HepG2 (cell line): ENCODE measurements around the gene LRRC45. TPM values are rescaled to one million over a fixed set of nuclear protein-coding genes. Genes with fewer than 3 reads are reported as not detected.

Experiments
- AGO1 ChIP-seq: fragments of 200-400 bp; formaldehyde crosslinking; IDR thresholded peaks from 2 replicates; pipeline ENCODE4 v1.6.1; 2017; ENCODE audit warnings: mild to moderate bottlenecking, low read depth, low read length, moderate library complexity; ENCODE audit not compliant: poor library complexity, severe bottlenecking
- ATF7-NPFF ChIP-seq: sonication (generic); formaldehyde crosslinking; IDR thresholded peaks from 2 replicates; pipeline ENCODE4 v1.8.1; 2023; ENCODE audit warnings: mild to moderate bottlenecking, low read depth, missing genetic modification reagents, moderate library complexity
- FOXM1 ChIP-seq: sonication (generic); formaldehyde crosslinking; IDR thresholded peaks from 2 replicates; pipeline ENCODE4 v1.5.0; 2020; ENCODE audit warnings: missing genetic modification reagents
- HNRNPLL ChIP-seq: fragments of 200-400 bp; formaldehyde crosslinking; IDR thresholded peaks from 2 replicates; pipeline ENCODE4 v1.6.1; 2017; ENCODE audit warnings: mild to moderate bottlenecking, low read depth, low read length; ENCODE audit not compliant: poor library complexity, severe bottlenecking
- KLF11 ChIP-seq: IDR thresholded peaks from 2 replicates; pipeline ENCODE4 v1.6.1; 2016; ENCODE audit warnings: missing compliant biosample characterization
- MTA1 ChIP-seq: sonication (generic); formaldehyde crosslinking; IDR thresholded peaks from 2 replicates; pipeline ENCODE4 v1.4.0; 2020; ENCODE audit warnings: missing genetic modification reagents, mild to moderate bottlenecking, borderline replicate concordance
- MTF2 ChIP-seq: sonication (generic); formaldehyde crosslinking; IDR thresholded peaks from 2 replicates; pipeline ENCODE4 v1.5.0; 2020; ENCODE audit warnings: missing genetic modification reagents, borderline replicate concordance
- PTBP1 ChIP-seq: fragments of 200-400 bp; formaldehyde crosslinking; IDR thresholded peaks from 2 replicates; pipeline ENCODE4 v1.6.1; 2018; ENCODE audit warnings: low read length, low read depth; ENCODE audit not compliant: poor library complexity, severe bottlenecking
- RBFOX2 ChIP-seq: fragments of 200-400 bp; formaldehyde crosslinking; IDR thresholded peaks from 2 replicates; pipeline ENCODE4 v1.6.1; 2017; ENCODE audit warnings: low read depth, mild to moderate bottlenecking, low read length
- RBM39 ChIP-seq: fragments of 200-400 bp; formaldehyde crosslinking; IDR thresholded peaks from one replicate; pipeline ENCODE4 v1.6.1; 2018; ENCODE audit warnings: antibody characterized with exemption, mild to moderate bottlenecking, low read depth, low read length; ENCODE audit not compliant: poor library complexity, severe bottlenecking
- RFXAP ChIP-seq: sonication (generic); formaldehyde crosslinking; IDR thresholded peaks from 2 replicates; pipeline ENCODE4 v1.4.0; 2020; ENCODE audit warnings: missing genetic modification reagents, borderline replicate concordance
- TBX2 ChIP-seq: sonication (generic); formaldehyde crosslinking; IDR thresholded peaks from 2 replicates; pipeline ENCODE4 v1.5.0; 2020; ENCODE audit warnings: missing genetic modification reagents, mild to moderate bottlenecking, borderline replicate concordance
- ZFP82 ChIP-seq: sonication (generic); formaldehyde crosslinking; IDR thresholded peaks from 2 replicates; pipeline ENCODE4 v1.5.1; 2020; ENCODE audit warnings: mild to moderate bottlenecking, missing genetic modification reagents, borderline replicate concordance
- ZIK1 ChIP-seq: sonication (generic); formaldehyde crosslinking; IDR thresholded peaks from 2 replicates; pipeline ENCODE4 v1.5.0; 2020; ENCODE audit warnings: mild to moderate bottlenecking, low read depth, missing genetic modification reagents, borderline replicate concordance
- ZNF20 ChIP-seq: sonication (generic); formaldehyde crosslinking; IDR thresholded peaks from 2 replicates; pipeline ENCODE4 v1.4.0; 2020; ENCODE audit warnings: mild to moderate bottlenecking, moderate library complexity, missing genetic modification reagents
- ZNF260 ChIP-seq: sonication (generic); formaldehyde crosslinking; IDR thresholded peaks from 2 replicates; pipeline ENCODE4 v1.4.0; 2020; ENCODE audit warnings: missing genetic modification reagents, low read depth, mild to moderate bottlenecking, borderline replicate concordance
- ZNF350 ChIP-seq: sonication (generic); formaldehyde crosslinking; IDR thresholded peaks from 2 replicates; pipeline ENCODE4 v1.4.0; 2020; ENCODE audit warnings: mild to moderate bottlenecking, low read depth, missing genetic modification reagents, borderline replicate concordance
- ZNF451 ChIP-seq: sonication (generic); formaldehyde crosslinking; IDR thresholded peaks from 2 replicates; pipeline ENCODE4 v1.5.0; 2020; ENCODE audit warnings: mild to moderate bottlenecking, missing genetic modification reagents
- ZNF501 ChIP-seq: sonication (generic); formaldehyde crosslinking; IDR thresholded peaks from 2 replicates; pipeline ENCODE4 v1.5.1; 2020; ENCODE audit warnings: mild to moderate bottlenecking, moderate library complexity, missing genetic modification reagents
- ZNF567 ChIP-seq: sonication (generic); formaldehyde crosslinking; IDR thresholded peaks from 2 replicates; pipeline ENCODE4 v1.8.1; 2023; ENCODE audit warnings: mild to moderate bottlenecking, missing genetic modification reagents, borderline replicate concordance
- ZNF737 ChIP-seq: sonication (generic); formaldehyde crosslinking; IDR thresholded peaks from 2 replicates; pipeline ENCODE4 v1.5.0; 2020; ENCODE audit warnings: missing genetic modification reagents, mild to moderate bottlenecking, borderline replicate concordance
- ZNF761 ChIP-seq: sonication (generic); formaldehyde crosslinking; conservative IDR thresholded peaks from 2 replicates; pipeline ENCODE4 v1.4.0; 2020; ENCODE audit warnings: mild to moderate bottlenecking, missing genetic modification reagents
- ZNF782 ChIP-seq: sonication (generic); formaldehyde crosslinking; IDR thresholded peaks from 2 replicates; pipeline ENCODE4 v1.4.0; 2020; ENCODE audit warnings: missing genetic modification reagents, mild to moderate bottlenecking, borderline replicate concordance
- ZZZ3 ChIP-seq: sonication (generic); formaldehyde crosslinking; IDR thresholded peaks from 2 replicates; pipeline ENCODE4 v1.4.0; 2020; ENCODE audit warnings: missing genetic modification reagents, mild to moderate bottlenecking, borderline replicate concordance
- polyA plus RNA-seq, 8 experiments: library from polyadenylated mRNA; depleted of rRNA in 3 of 8; stranded (reverse) in 7 of 8; unstranded in 1 of 8; fragments of >200 nt; fragmentation: Illumina TruSeq in 4 of 8; extraction: Trizol in 4 of 8; gene quantifications; 2 replicates each; pipeline versions ENCODE4 v1.2.1 to v1.2.3, GENCODE V29; 2011 to 2016; ENCODE audit warnings: low read depth in 4 of 8, missing spikeins in 1 of 8, mixed read lengths in 1 of 8; ENCODE audit not compliant: insufficient read depth in 1 of 8
- total RNA-seq, 5 experiments: library from RNA; depleted of rRNA; stranded (reverse); fragments of >200 nt; fragmentation: Illumina TruSeq; extraction: Trizol; gene quantifications; 2 replicates each; pipeline ENCODE4 v1.2.3, GENCODE V29; 2016; ENCODE audit warnings: low read depth in 1 of 5
- TF ChIP-seq, protein P1 (sequence below): sonication (generic); formaldehyde crosslinking; IDR thresholded peaks from 2 replicates; pipeline ENCODE4 v1.4.0; 2020; ENCODE audit warnings: missing genetic modification reagents
- TF ChIP-seq, protein P2 (sequence below): IDR thresholded peaks from 2 replicates; pipeline ENCODE4 v1.6.1; 2016; ENCODE audit warnings: missing compliant biosample characterization, missing genetic modification reagents, borderline replicate concordance

Gene LRRC45
- total and polyA plus RNA-seq, 2 of the 13 experiments (the other 11 are each of a cell fraction or from before 2014, with no cell fraction given), result 11.6 to 48.1 TPM

DNA sequence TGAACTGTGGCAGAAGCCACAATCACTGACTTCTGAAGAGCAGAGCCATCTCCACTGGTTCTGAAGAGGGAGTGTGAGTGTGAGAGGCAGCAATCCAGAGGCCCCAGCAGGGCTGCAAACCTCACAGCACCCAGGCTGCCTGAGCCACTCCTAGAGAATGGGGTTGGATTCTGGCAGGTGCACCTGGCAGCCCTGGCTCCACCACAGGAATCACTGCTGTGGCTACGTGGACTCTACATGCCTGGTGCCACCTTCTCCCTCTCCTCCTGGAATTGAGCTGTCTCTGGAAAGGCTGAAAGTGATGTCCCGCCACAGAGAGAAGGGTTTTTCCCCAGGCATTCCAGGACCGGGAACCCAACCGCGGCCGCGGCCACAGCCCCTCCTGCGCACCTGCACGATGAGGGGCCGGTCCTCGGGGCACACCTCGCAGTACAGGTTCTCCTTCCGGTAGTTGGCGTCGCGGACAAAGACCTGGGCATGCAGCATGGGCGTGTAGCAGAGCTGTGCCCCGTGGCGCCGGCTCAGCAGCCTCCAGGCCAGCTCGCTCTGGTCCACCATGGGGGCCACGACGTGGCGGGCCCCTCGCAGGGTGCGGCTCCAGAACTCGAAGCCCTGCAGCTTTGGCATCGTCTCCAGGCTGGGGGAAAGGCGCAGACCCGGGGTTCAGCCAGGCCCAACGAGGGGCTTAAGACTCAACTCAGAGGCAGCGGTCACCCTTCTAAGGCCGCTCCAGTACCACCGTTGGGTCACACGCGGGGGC is 41.5 kb downstream of the LRRC45 start (continued):
- peak; percentile 57; the same call in 1 of the 2 replicates for TF ChIP-seq ZNF501
- peak; percentile 18 for TF ChIP-seq RBM39
- TF ChIP-seq MTA1, result peak; percentile 61; the same call in 1 of the 2 replicates
- 0 out of 2 replicates have a peak, but pooled peaks have one; percentile 38 for TF ChIP-seq KLF11 (CRISPR knock-in tag)
- peak; percentile 16; the same call in 1 of the 2 replicates for TF ChIP-seq ZNF350 (CRISPR knock-in tag)
- TF ChIP-seq ZNF260, result no peak
- TF ChIP-seq RFXAP (CRISPR knock-in tag), result no peak
- 0 out of 2 replicates have a peak, but pooled peaks have one; percentile 28 for TF ChIP-seq ZNF782
- 0 out of 2 replicates have a peak, but pooled peaks have one; percentile 34 for TF ChIP-seq ZFP82
- peak; percentile 47 for TF ChIP-seq AGO1
- 0 out of 2 replicates have a peak, but pooled peaks have one; percentile 43 for TF ChIP-seq ZNF737 (CRISPR knock-in tag)
- TF ChIP-seq, protein P1, sequence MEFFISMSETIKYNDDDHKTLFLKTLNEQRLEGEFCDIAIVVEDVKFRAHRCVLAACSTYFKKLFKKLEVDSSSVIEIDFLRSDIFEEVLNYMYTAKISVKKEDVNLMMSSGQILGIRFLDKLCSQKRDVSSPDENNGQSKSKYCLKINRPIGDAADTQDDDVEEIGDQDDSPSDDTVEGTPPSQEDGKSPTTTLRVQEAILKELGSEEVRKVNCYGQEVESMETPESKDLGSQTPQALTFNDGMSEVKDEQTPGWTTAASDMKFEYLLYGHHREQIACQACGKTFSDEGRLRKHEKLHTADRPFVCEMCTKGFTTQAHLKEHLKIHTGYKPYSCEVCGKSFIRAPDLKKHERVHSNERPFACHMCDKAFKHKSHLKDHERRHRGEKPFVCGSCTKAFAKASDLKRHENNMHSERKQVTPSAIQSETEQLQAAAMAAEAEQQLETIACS (CRISPR knock-in tag), result 0 out of 2 replicates have a peak, but pooled peaks have one; percentile 11
- no peak for TF ChIP-seq ZNF20 (CRISPR knock-in tag)
- peak; percentile 77 for TF ChIP-seq RBFOX2
- 0 out of 2 replicates have a peak, but pooled peaks have one; percentile 64 for TF ChIP-seq ZNF761 (CRISPR knock-in tag)
- TF ChIP-seq ZNF451 (CRISPR knock-in tag), result peak; percentile 37; the same call in 1 of the 2 replicates
- TF ChIP-seq MTF2 (CRISPR knock-in tag), result no peak
- TF ChIP-seq ZIK1 (CRISPR knock-in tag), result 0 out of 2 replicates have a peak, but pooled peaks have one; percentile 26
- TF ChIP-seq ZNF567 (CRISPR knock-in tag), result no peak
- TF ChIP-seq TBX2, result peak; percentile 64; the same call in 1 of the 2 replicates
- peak; percentile 77 for TF ChIP-seq PTBP1
- 0 out of 2 replicates have a peak, but pooled peaks have one; percentile 64 for TF ChIP-seq FOXM1 (CRISPR knock-in tag)
- TF ChIP-seq ZZZ3 (CRISPR knock-in tag), result 0 out of 2 replicates have a peak, but pooled peaks have one; percentile 53
- peak; percentile 33 for TF ChIP-seq HNRNPLL
- TF ChIP-seq, protein P2, sequence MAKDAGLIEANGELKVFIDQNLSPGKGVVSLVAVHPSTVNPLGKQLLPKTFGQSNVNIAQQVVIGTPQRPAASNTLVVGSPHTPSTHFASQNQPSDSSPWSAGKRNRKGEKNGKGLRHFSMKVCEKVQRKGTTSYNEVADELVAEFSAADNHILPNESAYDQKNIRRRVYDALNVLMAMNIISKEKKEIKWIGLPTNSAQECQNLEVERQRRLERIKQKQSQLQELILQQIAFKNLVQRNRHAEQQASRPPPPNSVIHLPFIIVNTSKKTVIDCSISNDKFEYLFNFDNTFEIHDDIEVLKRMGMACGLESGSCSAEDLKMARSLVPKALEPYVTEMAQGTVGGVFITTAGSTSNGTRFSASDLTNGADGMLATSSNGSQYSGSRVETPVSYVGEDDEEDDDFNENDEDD (CRISPR knock-in tag), result peak; percentile 50; the same call in 1 of the 2 replicates
- TF ChIP-seq ATF7-NPFF (CRISPR knock-in tag), result 0 out of 2 replicates have a peak, but pooled peaks have one; percentile 18
